Measurements from ENCODE around the gene MRPL34. TPM values are rescaled to one million over a fixed set of nuclear protein-coding genes. Genes with fewer than 3 reads are reported as not detected.

Gene MRPL34
- total and polyA plus RNA-seq, 9 of the 15 experiments (the other 6 are each of a cell fraction or from before 2014, with no cell fraction given) = 11.5 to 256 (median 72.5) TPM

GRCh38 chr19:17337675-17338432, 32.2 kb downstream of the MRPL34 start (continued):
- no peak for TF ChIP-seq ZNF518B (CRISPR knock-in tag; IDR thresholded peaks at IDR 0.05)
- no peak; the same call in 1 of the 2 replicates for TF ChIP-seq ZNF830 (CRISPR knock-in tag; IDR thresholded peaks at IDR 0.05)
- no peak for TF ChIP-seq PTRF (tag; IDR thresholded peaks at IDR 0.05)
- TF ChIP-seq MCM2 (IDR thresholded peaks at IDR 0.05; ENCODE audit: low read depth) = no peak
- no peak for TF ChIP-seq ZNF280A (IDR thresholded peaks at IDR 0.05; ENCODE audit: low read depth, partially characterized antibody)
- TF ChIP-seq UBTF (IDR thresholded peaks at IDR 0.05; ENCODE audit: borderline replicate concordance in 1 of 2, low read depth in 2 of 2, low read length in 2 of 2) = peak; percentile 33 to 87; a peak in 2 of 4 replicates
- TF ChIP-seq ZFP91 (CRISPR knock-in tag; IDR thresholded peaks at IDR 0.05) = no peak; the same call in 1 of the 2 replicates
- TF ChIP-seq ZNF77 (CRISPR knock-in tag; IDR thresholded peaks at IDR 0.05) = no peak
- TF ChIP-seq TFE3 (CRISPR knock-in tag; IDR thresholded peaks at IDR 0.05) = no peak
- no peak for TF ChIP-seq CREM (IDR thresholded peaks at IDR 0.05; ENCODE audit: low read depth)
- TF ChIP-seq MBD2 (IDR thresholded peaks at IDR 0.05; ENCODE audit: borderline replicate concordance, low read depth) = no peak; the same call in 1 of the 2 replicates
- TF ChIP-seq BMI1 (IDR thresholded peaks at IDR 0.05; ENCODE audit: low read length) = no peak
- peak; percentile 16 for TF ChIP-seq PHF20 (IDR thresholded peaks at IDR 0.05; ENCODE audit: partially characterized antibody)
- TF ChIP-seq CBFA2T3 (IDR thresholded peaks at IDR 0.05) = no peak
- no peak for TF ChIP-seq ZNF175 (CRISPR knock-in tag; IDR thresholded peaks at IDR 0.05; ENCODE audit: low read depth)
- no peak for TF ChIP-seq TOE1 (IDR thresholded peaks at IDR 0.05; ENCODE audit: borderline replicate concordance)
- TF ChIP-seq TOE1 (CRISPR knock-in tag; IDR thresholded peaks at IDR 0.05; ENCODE audit: borderline replicate concordance, low read depth) = no peak

All from K562 (cell line).